MCF 10A (cell line): ENCODE data around the gene MND1. TPM values are rescaled to one million over a fixed set of nuclear protein-coding genes. Genes with fewer than 3 reads are reported as not detected.

Experiments used
- BruUV-seq: library from RNA; stranded (reverse); fragments of 400-500 nt; replicated peaks from 2 replicates; lab custom pipeline; 2021; lab: Mats Ljungman, UMichigan
- CTCF ChIA-PET: fragments of 300-600 bp; sonication (Branson Sonifier 250); formaldehyde crosslinking; extraction: SDS; loops from one replicate; lab custom pipeline; 2021; ENCODE audit warnings: antibody characterized with exemption, inconsistent platforms; lab: Yijun Ruan, JAX
- POLR2A ChIA-PET: fragments of 300-600, 350-650 bp; sonication (Branson Sonifier 250); formaldehyde crosslinking; extraction: SDS; loops from one replicate; lab custom pipeline; 2020; ENCODE audit warnings: antibody characterized with exemption, inconsistent platforms; lab: Yijun Ruan, JAX
- DNase-seq: peaks from one replicate; pipeline ENCODE4 v3.0.0-alpha.2; 2018; ENCODE audit not compliant: unreplicated experiment
- H3K27ac Mint-ChIP-seq: one replicate; pipeline ENCODE4 v1.8.0; 2022; ENCODE audit warnings: mild to moderate bottlenecking, low read depth, mixed read lengths; ENCODE audit not compliant: unreplicated experiment
- H3K27me3 Mint-ChIP-seq: one replicate; pipeline ENCODE4 v1.8.0; 2022; ENCODE audit warnings: mixed read lengths; ENCODE audit not compliant: insufficient read depth, unreplicated experiment
- H3K36me3 Mint-ChIP-seq: one replicate; pipeline ENCODE4 v1.8.0; 2022; ENCODE audit warnings: mild to moderate bottlenecking, moderate library complexity, mixed read lengths; ENCODE audit not compliant: insufficient read depth, unreplicated experiment
- H3K4me1 Mint-ChIP-seq: one replicate; pipeline ENCODE4 v1.8.0; 2022; ENCODE audit warnings: mixed read lengths; ENCODE audit not compliant: insufficient read depth, unreplicated experiment
- H3K4me3 Mint-ChIP-seq: one replicate; pipeline ENCODE4 v1.8.0; 2022; ENCODE audit warnings: mild to moderate bottlenecking, moderate library complexity, mixed read lengths; ENCODE audit not compliant: unreplicated experiment
- H3K9me3 Mint-ChIP-seq: one replicate; pipeline ENCODE4 v1.8.0; 2022; ENCODE audit warnings: mixed read lengths; ENCODE audit not compliant: unreplicated experiment
- CTCF ChIP-seq: fragments of 200-600 bp; IDR thresholded peaks from one replicate; pipeline ENCODE4 v1.8.0; 2022; ENCODE audit warnings: antibody characterized with exemption, mild to moderate bottlenecking; ENCODE audit not compliant: unreplicated experiment
- intact Hi-C: fragments of 100-400 bp; cut with micrococcal nuclease; formaldehyde crosslinking; loops from 2 replicates; pipeline ENCODE4 v1.14.1; 2022
- total RNA-seq: library from RNA; stranded (reverse); gene quantifications from 2 replicates; pipeline ENCODE4 v1.2.3, GENCODE V29; 2022

The MND1 gene
- total RNA-seq, 1 experiment from 2014 or later: 9.7 TPM

- peaks cover 39% of the 10 kb centered on the region for H3K4me1 Mint-ChIP-seq
- BruUV-seq: TSS peak; percentile 56
- intact Hi-C loops: loop anchor here (1.0 kb wide), 2 partner anchors 121 to 231 kb away; partner anchors contain the start of gene TMEM131L
- DNase-seq: peak; percentile 78
- H3K9me3 Mint-ChIP-seq: no peaks in the 10 kb centered on the region
- POLR2A ChIA-PET: interaction anchor here (0.6 to 2.3 kb wide), 19 partner anchors 8 to 405 kb away, joined by 3 to 47 read pairs (median 4); partner anchors contain the start of gene TMEM131L
- H3K4me3 Mint-ChIP-seq: peak overlapping the region; percentile 84
- H3K27ac Mint-ChIP-seq: peak overlapping the region; percentile 16
- TF ChIP-seq CTCF: no peak
- H3K27me3 Mint-ChIP-seq: no peaks in the 10 kb centered on the region
- no peaks in the 10 kb centered on the region for H3K36me3 Mint-ChIP-seq
- CTCF ChIA-PET: interaction anchor here (0.5 to 5.0 kb wide), 28 partner anchors 9 to 405 kb away, joined by 3 to 55 read pairs (median 4); partner anchors contain the start of gene TMEM131L
These were observed 809 bp downstream of the MND1 start for GRCh38 chr4:153345012-153345981.

GRCh38 chr4:153346031-153346430 is 1.5 kb downstream of the MND1 start:
- TF ChIP-seq CTCF: no peak
- Mint-ChIP-seq H3K9me3 (no peaks in the 10 kb centered on the region), H3K27ac (peak overlapping the region; percentile 16), H3K27me3 (no peaks in the 10 kb centered on the region), H3K4me3 (peak overlapping the region; percentile 84), H3K4me1 (peaks cover 42% of the 10 kb centered on the region), H3K36me3 (no peaks in the 10 kb centered on the region)
- POLR2A ChIA-PET: interaction anchor here (0.7 to 2.3 kb wide), 18 partner anchors 8 to 259 kb away, joined by 3 to 47 read pairs (median 5); partner anchors contain the start of gene TMEM131L
- intact Hi-C loops: loop anchor here (1.0 kb wide), 1 partner anchor 404 kb away; no protein-coding TSS in a partner anchor
- no peak for DNase-seq
- CTCF ChIA-PET: interaction anchor here (0.6 to 5.0 kb wide), 21 partner anchors 9 to 404 kb away, joined by 3 to 55 read pairs (median 5); partner anchors contain the start of gene TMEM131L
- BruUV-seq: no TSS peak

- ChIA-PET POLR2A (interaction anchor here (0.7 to 2.3 kb wide), 12 partner anchors 11 to 230 kb away, joined by 3 to 47 read pairs (median 6); partner anchors contain the start of gene TMEM131L), CTCF (interaction anchor here (0.7 to 5.0 kb wide), 15 partner anchors 9 to 404 kb away, joined by 3 to 55 read pairs (median 8); partner anchors contain the start of gene TMEM131L)
- no TSS peak for BruUV-seq
- Mint-ChIP-seq H3K27me3 (no peaks in the 10 kb centered on the region), H3K4me1 (peaks cover 40% of the 10 kb centered on the region), H3K4me3 (no peak overlapping the region), H3K27ac (no peak overlapping the region), H3K36me3 (no peaks in the 10 kb centered on the region), H3K9me3 (no peaks in the 10 kb centered on the region)
- peak; percentile 13 for DNase-seq
- TF ChIP-seq CTCF: no peak
- intact Hi-C loops: loop anchor here (1.0 kb wide), 1 partner anchor 404 kb away; no protein-coding TSS in a partner anchor
These were observed 2.1 kb downstream of the MND1 start for GRCh38 chr4:153346563-153346962.
